ENCODE results near the gene ZNF354B.
"Not testable (repeated sequence)": the region's sequence is repeated elsewhere in the genome, so short reads cannot be mapped to it uniquely, and the experiment has no call there.

The ZNF354B gene

GRCh38 chr5:178849316-178849715, 10.4 kb upstream of the ZNF354B start:
- H3K9me3 Mint-ChIP-seq: peaks cover 37% of the 10 kb centered on the region
- no peak overlapping the region for H3K27ac Mint-ChIP-seq
- H3K4me3 Mint-ChIP-seq: no peak overlapping the region
- H3K36me3 Mint-ChIP-seq (ENCODE audit: low read depth): no peaks in the 10 kb centered on the region
- no peak for DNase-seq
- no peak for TF ChIP-seq CTCF (IDR thresholded peaks at IDR 0.05)
- no peaks in the 10 kb centered on the region for H3K4me1 Mint-ChIP-seq
- H3K27me3 Mint-ChIP-seq (ENCODE audit: low read depth, poor library complexity): peaks cover 19% of the 10 kb centered on the region

- no peaks in the 10 kb centered on the region for H3K4me1 Mint-ChIP-seq
- no peak overlapping the region for H3K4me3 Mint-ChIP-seq
- TF ChIP-seq CTCF (IDR thresholded peaks at IDR 0.05): no peak
- no peak for DNase-seq
- peaks cover 40% of the 10 kb centered on the region for H3K9me3 Mint-ChIP-seq
- H3K27ac Mint-ChIP-seq: no peak overlapping the region
- no peaks in the 10 kb centered on the region for H3K36me3 Mint-ChIP-seq (ENCODE audit: low read depth)
- H3K27me3 Mint-ChIP-seq (ENCODE audit: low read depth, poor library complexity): peaks cover 16% of the 10 kb centered on the region
Observed at GRCh38 chr5:178851951-178852350, 7.8 kb upstream of the ZNF354B start.

- H3K27ac Mint-ChIP-seq: no peak overlapping the region
- H3K9me3 Mint-ChIP-seq: peaks cover 37% of the 10 kb centered on the region
- DNase-seq: no peak
- peaks cover 20% of the 10 kb centered on the region for H3K27me3 Mint-ChIP-seq (ENCODE audit: low read depth, poor library complexity)
- no peak overlapping the region for H3K4me3 Mint-ChIP-seq
- H3K4me1 Mint-ChIP-seq: no peaks in the 10 kb centered on the region
- no peak for TF ChIP-seq CTCF (IDR thresholded peaks at IDR 0.05)
- H3K36me3 Mint-ChIP-seq (ENCODE audit: low read depth): peaks cover 2% of the 10 kb centered on the region
Observed at GRCh38 chr5:178854284-178854683, 5.5 kb upstream of the ZNF354B start.

- Mint-ChIP-seq H3K4me1 (peaks cover 17% of the 10 kb centered on the region), H3K9me3 (peaks cover 35% of the 10 kb centered on the region), H3K4me3 (peak overlapping the region; percentile 80), H3K36me3 (ENCODE audit: low read depth) (peaks cover 48% of the 10 kb centered on the region)
- H3K27ac Mint-ChIP-seq; H3K27me3 Mint-ChIP-seq (ENCODE audit: low read depth, poor library complexity); DNase-seq: not testable (repeated sequence)
Observed at GRCh38 chr5:178860615-178861014, 862 bp downstream of the ZNF354B start.

GRCh38 chr5:178861627-178862026, 1.9 kb downstream of the ZNF354B start:
- DNase-seq: no peak
- TF ChIP-seq CTCF (IDR thresholded peaks at IDR 0.05): no peak
- Mint-ChIP-seq H3K4me1 (peaks cover 17% of the 10 kb centered on the region), H3K27me3 (ENCODE audit: low read depth, poor library complexity) (peaks cover 4% of the 10 kb centered on the region), H3K27ac (no peak overlapping the region), H3K9me3 (peaks cover 37% of the 10 kb centered on the region), H3K4me3 (peak overlapping the region; percentile 83), H3K36me3 (ENCODE audit: low read depth) (peaks cover 58% of the 10 kb centered on the region)

GRCh38 chr5:178866946-178867345, 7.2 kb downstream of the ZNF354B start:
- no peak for DNase-seq
- Mint-ChIP-seq H3K4me3 (no peak overlapping the region), H3K4me1 (peaks cover 4% of the 10 kb centered on the region), H3K9me3 (peaks cover 49% of the 10 kb centered on the region), H3K27ac (no peak overlapping the region), H3K36me3 (ENCODE audit: low read depth) (peaks cover 94% of the 10 kb centered on the region), H3K27me3 (ENCODE audit: low read depth, poor library complexity) (no peaks in the 10 kb centered on the region)
- no peak for TF ChIP-seq CTCF (IDR thresholded peaks at IDR 0.05)
